ENCODE measurements around the gene TRAPPC10.

Gene TRAPPC10

DNA sequence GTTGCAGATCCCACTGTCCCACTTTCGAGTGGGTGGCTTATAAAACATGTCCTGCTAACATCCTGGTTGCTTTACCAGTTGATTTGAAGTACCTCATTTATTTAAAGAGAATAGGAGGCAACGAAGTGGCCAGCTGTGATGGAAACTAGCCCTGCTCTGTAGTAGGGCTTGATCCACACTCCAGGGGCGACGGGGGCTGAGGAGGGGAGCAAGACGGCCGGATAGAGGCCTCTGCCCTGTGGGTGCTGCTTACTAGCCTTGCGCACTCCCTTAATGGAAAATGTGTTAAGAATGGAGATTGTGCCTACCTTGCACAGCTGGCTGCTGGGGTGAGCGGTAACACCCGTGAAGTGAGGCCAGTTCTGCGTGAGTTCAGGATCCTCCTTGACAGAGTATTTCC lies 54.0 kb downstream of the TRAPPC10 start:
- no peak for TF ChIP-seq NFIC (IDR thresholded peaks at IDR 0.05)
- TF ChIP-seq CEBPB (IDR thresholded peaks at IDR 0.05) = no peak
- TF ChIP-seq, protein P1, sequence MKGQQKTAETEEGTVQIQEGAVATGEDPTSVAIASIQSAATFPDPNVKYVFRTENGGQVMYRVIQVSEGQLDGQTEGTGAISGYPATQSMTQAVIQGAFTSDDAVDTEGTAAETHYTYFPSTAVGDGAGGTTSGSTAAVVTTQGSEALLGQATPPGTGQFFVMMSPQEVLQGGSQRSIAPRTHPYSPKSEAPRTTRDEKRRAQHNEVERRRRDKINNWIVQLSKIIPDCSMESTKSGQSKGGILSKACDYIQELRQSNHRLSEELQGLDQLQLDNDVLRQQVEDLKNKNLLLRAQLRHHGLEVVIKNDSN (IDR thresholded peaks at IDR 0.05) = no peak
- no peak for TF ChIP-seq EGR1 (IDR thresholded peaks at IDR 0.05)
- TF ChIP-seq EP300 (IDR thresholded peaks at IDR 0.05; ENCODE audit: borderline replicate concordance) = no peak
- TF ChIP-seq, protein P2, sequence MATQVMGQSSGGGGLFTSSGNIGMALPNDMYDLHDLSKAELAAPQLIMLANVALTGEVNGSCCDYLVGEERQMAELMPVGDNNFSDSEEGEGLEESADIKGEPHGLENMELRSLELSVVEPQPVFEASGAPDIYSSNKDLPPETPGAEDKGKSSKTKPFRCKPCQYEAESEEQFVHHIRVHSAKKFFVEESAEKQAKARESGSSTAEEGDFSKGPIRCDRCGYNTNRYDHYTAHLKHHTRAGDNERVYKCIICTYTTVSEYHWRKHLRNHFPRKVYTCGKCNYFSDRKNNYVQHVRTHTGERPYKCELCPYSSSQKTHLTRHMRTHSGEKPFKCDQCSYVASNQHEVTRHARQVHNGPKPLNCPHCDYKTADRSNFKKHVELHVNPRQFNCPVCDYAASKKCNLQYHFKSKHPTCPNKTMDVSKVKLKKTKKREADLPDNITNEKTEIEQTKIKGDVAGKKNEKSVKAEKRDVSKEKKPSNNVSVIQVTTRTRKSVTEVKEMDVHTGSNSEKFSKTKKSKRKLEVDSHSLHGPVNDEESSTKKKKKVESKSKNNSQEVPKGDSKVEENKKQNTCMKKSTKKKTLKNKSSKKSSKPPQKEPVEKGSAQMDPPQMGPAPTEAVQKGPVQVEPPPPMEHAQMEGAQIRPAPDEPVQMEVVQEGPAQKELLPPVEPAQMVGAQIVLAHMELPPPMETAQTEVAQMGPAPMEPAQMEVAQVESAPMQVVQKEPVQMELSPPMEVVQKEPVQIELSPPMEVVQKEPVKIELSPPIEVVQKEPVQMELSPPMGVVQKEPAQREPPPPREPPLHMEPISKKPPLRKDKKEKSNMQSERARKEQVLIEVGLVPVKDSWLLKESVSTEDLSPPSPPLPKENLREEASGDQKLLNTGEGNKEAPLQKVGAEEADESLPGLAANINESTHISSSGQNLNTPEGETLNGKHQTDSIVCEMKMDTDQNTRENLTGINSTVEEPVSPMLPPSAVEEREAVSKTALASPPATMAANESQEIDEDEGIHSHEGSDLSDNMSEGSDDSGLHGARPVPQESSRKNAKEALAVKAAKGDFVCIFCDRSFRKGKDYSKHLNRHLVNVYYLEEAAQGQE (IDR thresholded peaks at IDR 0.05; ENCODE audit: low read depth) = no peak
- no peak for TF ChIP-seq TEAD4 (IDR thresholded peaks at IDR 0.05)
- no peak for TF ChIP-seq FOXM1 (IDR thresholded peaks at IDR 0.05; ENCODE audit: borderline replicate concordance, low read depth)
- no peak for TF ChIP-seq CREB1 (IDR thresholded peaks at IDR 0.05; ENCODE audit: low read depth)
- TF ChIP-seq ZBTB7A (IDR thresholded peaks at IDR 0.05; ENCODE audit: low read depth) = no peak
- no peak for TF ChIP-seq YY1 (IDR thresholded peaks at IDR 0.05; ENCODE audit: low read depth)
- no peak for TF ChIP-seq TCF12 (IDR thresholded peaks at IDR 0.05; ENCODE audit: low read depth)
- TF ChIP-seq, protein P3, sequence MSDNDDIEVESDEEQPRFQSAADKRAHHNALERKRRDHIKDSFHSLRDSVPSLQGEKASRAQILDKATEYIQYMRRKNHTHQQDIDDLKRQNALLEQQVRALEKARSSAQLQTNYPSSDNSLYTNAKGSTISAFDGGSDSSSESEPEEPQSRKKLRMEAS (IDR thresholded peaks at IDR 0.05) = no peak
- TF ChIP-seq TAF1 (IDR thresholded peaks at IDR 0.05; ENCODE audit: low read depth) = no peak
- TF ChIP-seq RAD21 (IDR thresholded peaks at IDR 0.05; ENCODE audit: low read depth) = no peak

DNA sequence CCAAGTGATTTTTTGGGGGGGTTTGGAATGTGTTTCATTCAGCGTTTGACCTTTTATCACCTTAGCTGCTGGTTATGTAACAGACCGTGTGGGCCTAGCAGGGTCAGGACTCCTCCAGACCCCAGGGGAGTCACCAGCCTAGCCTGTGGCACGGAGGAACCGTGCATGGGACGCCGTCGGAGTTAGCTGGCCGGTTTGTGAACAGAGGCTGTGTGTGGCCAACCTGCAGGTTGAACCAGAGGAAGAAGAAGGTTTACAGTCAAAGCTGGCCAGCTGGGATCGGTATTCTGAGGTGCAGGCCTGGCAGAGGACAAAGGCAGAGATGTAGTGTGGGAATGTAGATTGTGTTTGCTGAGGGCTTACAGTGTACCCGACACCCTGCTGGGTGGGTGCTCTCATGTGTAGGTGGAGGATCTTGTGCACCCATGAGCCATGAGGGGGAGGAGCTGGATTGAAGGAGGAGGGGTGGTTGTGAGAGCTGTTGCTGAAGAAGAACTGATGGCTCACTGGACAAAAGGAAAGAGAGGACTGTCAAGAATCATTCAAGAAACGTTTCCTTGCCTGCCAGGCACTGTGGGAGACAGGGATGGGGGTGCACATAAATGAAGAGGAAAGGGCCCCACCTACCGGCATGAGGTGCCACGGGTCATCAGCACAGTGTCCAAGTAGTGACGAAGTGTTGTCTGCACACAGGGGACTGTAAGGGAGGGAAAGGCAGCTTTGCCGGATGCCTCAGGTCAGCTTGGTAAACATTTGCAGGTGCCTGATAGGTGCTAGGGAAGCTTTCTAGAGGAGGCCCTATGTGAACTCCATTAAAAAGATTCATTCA lies 55.1 kb downstream of the TRAPPC10 start:
- TF ChIP-seq EGR1 (IDR thresholded peaks at IDR 0.05) (no peak), EP300 (IDR thresholded peaks at IDR 0.05; ENCODE audit: borderline replicate concordance) (no peak), TEAD4 (IDR thresholded peaks at IDR 0.05) (no peak), ZBTB7A (IDR thresholded peaks at IDR 0.05; ENCODE audit: low read depth) (no peak), CEBPB (IDR thresholded peaks at IDR 0.05) (no peak), NFIC (IDR thresholded peaks at IDR 0.05) (no peak), FOXM1 (IDR thresholded peaks at IDR 0.05; ENCODE audit: borderline replicate concordance, low read depth) (no peak), CREB1 (IDR thresholded peaks at IDR 0.05; ENCODE audit: low read depth) (no peak), TCF12 (IDR thresholded peaks at IDR 0.05; ENCODE audit: low read depth) (no peak), YY1 (IDR thresholded peaks at IDR 0.05; ENCODE audit: low read depth) (no peak), RAD21 (IDR thresholded peaks at IDR 0.05; ENCODE audit: low read depth) (no peak), TAF1 (IDR thresholded peaks at IDR 0.05; ENCODE audit: low read depth) (no peak)
- TF ChIP-seq, protein P3 (IDR thresholded peaks at IDR 0.05) = no peak
- TF ChIP-seq, protein P2 (IDR thresholded peaks at IDR 0.05; ENCODE audit: low read depth) = no peak
- TF ChIP-seq, protein P1 (IDR thresholded peaks at IDR 0.05) = no peak

DNA sequence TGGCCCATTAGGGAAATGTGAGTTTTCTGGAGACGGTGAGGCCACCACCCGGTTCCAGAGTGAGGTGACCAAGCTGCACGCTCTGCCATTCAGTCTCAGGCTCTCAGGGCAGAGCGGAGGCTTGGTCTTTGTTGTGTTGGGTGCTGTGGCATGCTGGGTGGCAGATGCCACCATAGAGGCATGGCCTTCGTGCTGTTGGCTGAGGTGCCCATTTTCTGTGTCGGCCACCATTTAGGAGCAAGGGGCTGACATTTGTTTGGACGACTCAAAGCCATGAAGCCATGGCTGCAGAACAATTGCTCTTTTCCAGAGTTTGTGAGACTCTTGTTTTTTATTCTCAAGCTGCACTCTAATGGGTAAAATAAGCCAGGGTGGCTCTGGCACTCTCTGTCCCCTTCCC lies 58.3 kb downstream of the TRAPPC10 start:
- TF ChIP-seq EGR1 (IDR thresholded peaks at IDR 0.05) (no peak), FOXM1 (IDR thresholded peaks at IDR 0.05; ENCODE audit: borderline replicate concordance, low read depth) (no peak), TAF1 (IDR thresholded peaks at IDR 0.05; ENCODE audit: low read depth) (no peak), CREB1 (IDR thresholded peaks at IDR 0.05; ENCODE audit: low read depth) (no peak), TCF12 (IDR thresholded peaks at IDR 0.05; ENCODE audit: low read depth) (no peak), YY1 (IDR thresholded peaks at IDR 0.05; ENCODE audit: low read depth) (no peak), ZBTB7A (IDR thresholded peaks at IDR 0.05; ENCODE audit: low read depth) (no peak), EP300 (IDR thresholded peaks at IDR 0.05; ENCODE audit: borderline replicate concordance) (no peak), NFIC (IDR thresholded peaks at IDR 0.05) (no peak)
- TF ChIP-seq, protein P2 (IDR thresholded peaks at IDR 0.05; ENCODE audit: low read depth) = no peak
- TF ChIP-seq, protein P3 (IDR thresholded peaks at IDR 0.05) = no peak
- TF ChIP-seq, protein P1 (IDR thresholded peaks at IDR 0.05) = no peak

Measured in Ishikawa (cell line).